Keratinocyte (primary cell): ENCODE measurements around the gene DSTN.

Experiments
- CTCF ChIP-seq, 3 experiments: IDR thresholded peaks in 1 of 3; conservative IDR thresholded peaks in 1 of 3; optimal IDR thresholded peaks in 1 of 3; 2 replicates in 2 of 3; 3 replicates in 1 of 3; pipeline versions ENCODE3 to v1.5.1; 2011; ENCODE audit warnings: low read length in 3 of 3, mild to moderate bottlenecking in 3 of 3, moderate library complexity in 2 of 3, control low read depth in 1 of 3, inconsistent platforms in 1 of 3; ENCODE audit not compliant: insufficient read depth in 2 of 3; ENCODE audit errors: extremely low read depth in 1 of 3
- EZH2 ChIP-seq: IDR thresholded peaks from one replicate; pipeline ENCODE4 v1.6.1; 2012; ENCODE audit warnings: inconsistent platforms, mild to moderate bottlenecking, low read length, moderate library complexity

- TF ChIP-seq CTCF (optimal IDR thresholded peaks at IDR 0.05 in 1 of 3, IDR thresholded peaks at IDR 0.05 in 1 of 3, conservative IDR thresholded peaks at IDR 0.05 in 1 of 3; ENCODE audit: extremely low read depth in 1 of 3, insufficient read depth in 2 of 3, low read length in 3 of 3) (no peak), EZH2 (no peak)
Observed at GRCh38 chr20:17590245-17590644, 20.4 kb downstream of the DSTN start.
